Thyroid gland (tissue), 4 donors: ENCODE results near the gene CSF1R. TPM values are rescaled to one million over a fixed set of nuclear protein-coding genes. Genes with fewer than 3 reads are reported as not detected.

Experiments
- DNase-seq, 2 donors: peaks; one replicate each; pipeline ENCODE4 v3.0.0-alpha.2; 2019
- H3K27ac ChIP-seq, 3 donors: fragments of 200-600 bp; sonication (generic); 1 replicate in 2 of 3; 2 replicates in 1 of 3; pipeline ENCODE4 v1.5.1; 2016 to 2019; ENCODE audit warnings: mild to moderate bottlenecking in 1 of 3, moderate library complexity in 1 of 3
- H3K27me3 ChIP-seq: fragments of 200-600 bp; sonication (generic); one replicate; pipeline ENCODE4 v1.5.1; 2019
- H3K36me3 ChIP-seq, 2 donors: fragments of 200-600 bp; sonication (generic); one replicate each; pipeline ENCODE4 v1.5.1; 2016 to 2019
- H3K4me1 ChIP-seq, 2 donors: fragments of 200-600 bp; sonication (generic); one replicate each; pipeline ENCODE4 v1.5.1; 2017 to 2019
- H3K4me3 ChIP-seq, 3 donors: fragments of 200-600 bp; sonication (generic); replicated peaks in 1 of 3; 1 replicate in 2 of 3; 2 replicates in 1 of 3; pipeline ENCODE4 v1.5.1; 2016; ENCODE audit warnings: mild to moderate bottlenecking in 1 of 3
- H3K9me3 ChIP-seq: fragments of 200-600 bp; sonication (generic); one replicate; pipeline ENCODE4 v1.5.1; 2017
- POLR2A ChIP-seq, 2 donors: fragments of 450-650 bp; IDR thresholded peaks; one replicate each; pipeline ENCODE4 v1.6.1; 2017; ENCODE audit warnings: antibody characterized with exemption in 2 of 2, mild to moderate bottlenecking in 2 of 2, moderate library complexity in 1 of 2
- WGBS, 2 donors: methylation state at CpG; one replicate each; pipeline ENCODE4 v1.1.5; 2017; 5-methylcytosine and 5-hydroxymethylcytosine counted together
- intact Hi-C: fragments of 100-400 bp; cut with DNase I; formaldehyde crosslinking; loops from one replicate; pipeline ENCODE4 v1.15.1; 2023
- total RNA-seq, 4 donors: library from RNA; depleted of rRNA; stranded (reverse); fragments of >200 nt; gene quantifications; one replicate each; pipeline ENCODE4 v1.2.3, GENCODE V29; 2016
- TF ChIP-seq, protein P1 (sequence below), 6 experiments: fragments of 200-600 bp in 3 of 6; fragments of 450-650 bp in 3 of 6; sonication (generic) in 3 of 6; IDR thresholded peaks; one replicate each; pipeline ENCODE4 v1.5.1; 2016 to 2019; ENCODE audit warnings: antibody characterized with exemption in 6 of 6, mild to moderate bottlenecking in 2 of 6, inconsistent platforms in 1 of 6, moderate library complexity in 1 of 6

CSF1R gene
- total RNA-seq, 4 donors from 2014 or later, result 9.1 to 14.1 (median 11.4) TPM

DNA sequence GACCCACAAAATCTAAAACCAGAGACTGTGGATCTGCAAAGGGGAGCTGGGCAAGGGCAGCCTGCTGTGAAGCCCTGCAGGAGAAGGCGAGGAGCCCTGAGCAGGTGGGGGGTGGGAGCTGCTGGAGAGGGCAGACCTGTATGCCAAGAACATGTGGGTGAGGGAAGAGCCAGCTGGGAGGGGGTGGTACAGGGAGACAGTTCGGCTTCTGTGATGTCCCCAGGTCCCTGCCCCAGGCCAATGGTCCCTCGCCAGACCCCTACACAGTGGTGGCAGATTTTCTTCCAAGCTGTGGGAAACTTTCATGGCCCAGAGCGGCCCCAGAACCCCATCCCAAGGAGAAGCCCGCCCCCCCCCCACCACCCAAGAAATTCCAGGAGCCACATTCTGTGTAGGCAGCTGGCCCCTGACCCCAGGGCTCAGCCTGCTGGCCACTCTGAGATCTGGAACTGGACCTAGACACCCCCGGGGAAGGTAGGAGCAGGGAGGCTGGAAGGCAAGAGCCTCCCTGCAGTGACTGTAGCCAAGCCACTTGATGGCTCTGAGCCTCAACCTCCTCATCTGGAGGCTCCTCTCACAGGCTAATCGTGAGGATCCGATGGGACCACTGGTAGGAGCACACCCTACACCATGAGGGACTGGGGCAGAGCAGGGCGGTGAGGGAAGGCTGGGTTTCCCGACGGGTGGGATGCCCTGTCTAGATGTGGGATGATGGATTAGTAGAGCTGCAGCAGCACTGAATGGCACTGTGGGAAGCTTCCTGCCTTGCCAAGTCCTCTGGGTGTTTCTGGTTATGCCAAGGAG is 22.6 kb upstream of the CSF1R start:
- intact Hi-C loops, result no loop called here
- no peaks in the 10 kb centered on the region for H3K27me3 ChIP-seq
- no peak overlapping the region for H3K27ac ChIP-seq
- WGBS, 2 donors, result 85 to 98% methylated on average over 9 to 10 of the region's 11 CpGs
- no peak overlapping the region for H3K4me3 ChIP-seq
- peaks cover 0 to 8% of the 10 kb centered on the region in 2 donors for H3K4me1 ChIP-seq
- DNase-seq, result no peak
- no peaks in the 10 kb centered on the region for H3K36me3 ChIP-seq
- no peaks in the 10 kb centered on the region for H3K9me3 ChIP-seq
- no peak for TF ChIP-seq POLR2A (IDR thresholded peaks at IDR 0.05)
- TF ChIP-seq, protein P1, sequence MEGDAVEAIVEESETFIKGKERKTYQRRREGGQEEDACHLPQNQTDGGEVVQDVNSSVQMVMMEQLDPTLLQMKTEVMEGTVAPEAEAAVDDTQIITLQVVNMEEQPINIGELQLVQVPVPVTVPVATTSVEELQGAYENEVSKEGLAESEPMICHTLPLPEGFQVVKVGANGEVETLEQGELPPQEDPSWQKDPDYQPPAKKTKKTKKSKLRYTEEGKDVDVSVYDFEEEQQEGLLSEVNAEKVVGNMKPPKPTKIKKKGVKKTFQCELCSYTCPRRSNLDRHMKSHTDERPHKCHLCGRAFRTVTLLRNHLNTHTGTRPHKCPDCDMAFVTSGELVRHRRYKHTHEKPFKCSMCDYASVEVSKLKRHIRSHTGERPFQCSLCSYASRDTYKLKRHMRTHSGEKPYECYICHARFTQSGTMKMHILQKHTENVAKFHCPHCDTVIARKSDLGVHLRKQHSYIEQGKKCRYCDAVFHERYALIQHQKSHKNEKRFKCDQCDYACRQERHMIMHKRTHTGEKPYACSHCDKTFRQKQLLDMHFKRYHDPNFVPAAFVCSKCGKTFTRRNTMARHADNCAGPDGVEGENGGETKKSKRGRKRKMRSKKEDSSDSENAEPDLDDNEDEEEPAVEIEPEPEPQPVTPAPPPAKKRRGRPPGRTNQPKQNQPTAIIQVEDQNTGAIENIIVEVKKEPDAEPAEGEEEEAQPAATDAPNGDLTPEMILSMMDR (IDR thresholded peaks at IDR 0.05), result no peak

DNA sequence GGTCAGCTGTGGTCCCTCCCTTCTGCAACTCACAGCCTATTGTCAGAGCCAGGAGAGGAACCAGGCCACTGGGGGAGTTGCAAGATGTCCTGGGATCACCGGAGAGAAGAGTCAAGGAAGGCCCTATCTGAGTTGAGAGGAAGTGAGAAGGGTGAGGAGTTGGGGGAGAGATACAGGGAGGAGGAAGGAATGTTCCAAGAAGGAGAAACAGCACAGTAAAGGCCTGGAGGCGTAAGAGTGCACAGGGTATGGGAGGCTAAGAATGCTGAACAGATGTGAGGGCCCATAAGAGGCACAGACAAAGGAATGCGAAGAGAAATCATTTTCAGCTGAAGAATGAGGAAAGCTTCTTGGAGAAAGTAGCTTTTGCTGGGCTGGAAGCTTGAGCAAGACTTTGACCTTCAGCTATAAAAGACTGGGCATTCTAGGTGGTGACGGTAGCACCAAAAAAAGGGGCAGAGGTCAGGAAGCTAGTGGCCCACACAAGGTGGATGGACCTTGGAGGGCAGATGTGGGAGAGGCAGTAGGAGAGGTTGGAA is 21.6 kb upstream of the CSF1R start:
- TF ChIP-seq, protein P1 (IDR thresholded peaks at IDR 0.05), result no peak
- no peak for TF ChIP-seq POLR2A (IDR thresholded peaks at IDR 0.05)
- Histone ChIP-seq H3K9me3 (no peaks in the 10 kb centered on the region), H3K27ac (no peak overlapping the region), H3K4me3 (no peak overlapping the region), H3K4me1 (peaks cover 0 to 2% of the 10 kb centered on the region in 2 donors), H3K36me3 (no peaks in the 10 kb centered on the region), H3K27me3 (no peaks in the 10 kb centered on the region)
- WGBS, 2 donors, result 85 to 88% methylated on average over 4 of the region's 4 CpGs
- DNase-seq, result no peak
- intact Hi-C loops, result no loop called here

DNA sequence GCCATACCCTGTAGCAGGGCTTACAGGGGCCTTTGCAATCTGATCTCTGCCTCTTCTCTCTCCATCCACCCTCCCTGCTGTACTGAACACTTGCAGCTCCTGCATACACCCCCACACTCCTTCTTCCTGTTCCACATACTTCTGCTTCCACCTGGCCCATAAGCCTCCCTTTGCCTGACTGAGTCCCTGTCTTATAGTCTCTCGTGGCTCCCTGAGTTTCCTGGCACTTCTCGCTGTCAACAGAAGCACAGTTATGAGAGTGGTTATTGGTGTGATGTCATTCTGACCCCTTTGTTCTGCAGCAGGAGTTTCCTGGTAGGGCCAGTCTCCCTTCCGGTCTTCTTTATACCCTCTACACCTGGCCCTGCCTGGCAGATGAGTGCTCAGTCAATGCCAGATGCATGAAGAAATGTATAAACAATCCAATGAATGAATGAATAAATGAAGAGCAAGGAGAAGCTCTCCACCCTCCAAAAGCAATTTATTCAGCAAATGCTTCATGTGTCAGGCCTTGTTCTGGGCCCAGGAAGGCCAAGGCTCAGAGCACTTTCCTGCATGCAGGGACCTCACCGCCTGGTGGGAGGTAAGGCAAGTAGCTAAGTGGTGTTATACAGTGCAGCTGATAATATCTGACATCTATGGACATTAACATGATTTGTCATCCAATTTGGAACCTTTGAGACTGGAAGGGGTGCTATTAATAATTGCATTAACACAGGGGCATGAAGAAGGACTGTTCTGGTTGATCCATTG is 20.5 kb upstream of the CSF1R start:
- Histone ChIP-seq H3K27ac (no peak overlapping the region), H3K4me1 (no peaks in the 10 kb centered on the region), H3K27me3 (no peaks in the 10 kb centered on the region), H3K36me3 (no peaks in the 10 kb centered on the region), H3K4me3 (no peak overlapping the region), H3K9me3 (no peaks in the 10 kb centered on the region)
- 73 to 75% methylated on average over 4 of the region's 4 CpGs for WGBS, 2 donors
- TF ChIP-seq POLR2A (IDR thresholded peaks at IDR 0.05), result no peak
- TF ChIP-seq, protein P1 (IDR thresholded peaks at IDR 0.05), result no peak
- intact Hi-C loops, result no loop called here
- no peak for DNase-seq

DNA sequence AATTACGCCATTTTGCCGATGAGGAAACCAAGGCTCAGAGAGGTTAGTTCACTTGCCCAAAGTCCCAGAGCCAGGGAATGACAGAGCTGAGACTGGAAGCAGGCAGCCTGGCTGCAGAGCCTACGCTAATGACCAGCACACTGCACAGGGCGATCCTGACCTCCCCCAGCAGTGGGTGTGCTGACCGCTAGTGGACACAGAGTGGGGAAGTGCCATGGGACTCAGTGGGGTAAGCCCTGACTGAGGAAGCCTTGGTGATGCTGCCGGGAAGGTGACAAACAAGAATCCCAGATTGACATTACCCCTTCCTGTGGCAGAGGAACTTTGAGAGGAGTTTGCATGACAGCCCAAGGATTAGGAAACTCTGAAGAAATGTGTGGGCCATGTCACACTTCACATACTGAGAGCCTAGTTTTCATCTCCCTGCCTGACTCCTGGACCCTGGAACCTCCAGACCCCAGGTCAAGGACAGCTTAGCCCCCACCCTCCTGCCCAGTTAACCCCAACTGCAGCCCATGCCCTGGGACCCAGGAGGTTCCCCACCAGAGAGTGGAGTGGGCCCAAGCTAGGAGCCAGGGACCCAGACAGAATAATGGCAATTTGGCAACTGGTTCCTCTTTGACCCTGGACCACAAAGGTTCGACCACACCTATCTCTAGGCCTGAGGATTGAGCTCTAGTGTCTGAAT is 19.7 kb upstream of the CSF1R start:
- intact Hi-C loops, result no loop called here
- WGBS, 2 donors, result 91 to 93% methylated on average over 7 of the region's 7 CpGs
- no peak overlapping the region for H3K27ac ChIP-seq

More for the DNA sequence above, 19.7 kb upstream of the CSF1R start:
- no peaks in the 10 kb centered on the region for H3K4me1 ChIP-seq
- H3K4me3 ChIP-seq, result no peak overlapping the region
- H3K27me3 ChIP-seq, result no peaks in the 10 kb centered on the region
- DNase-seq, result no peak
- H3K36me3 ChIP-seq, result no peaks in the 10 kb centered on the region
- no peaks in the 10 kb centered on the region for H3K9me3 ChIP-seq
- TF ChIP-seq POLR2A (IDR thresholded peaks at IDR 0.05), result no peak
- TF ChIP-seq, protein P1 (IDR thresholded peaks at IDR 0.05), result no peak
